NCI-H226 (cell line): ENCODE measurements around the gene ODC1.
A peak's percentile ranks its signal among the peaks of the same experiment; 100 is the strongest.

Source experiments
- DNase-seq: peaks from one replicate; pipeline ENCODE4 v3.0.0-alpha.2; 2015

ODC1 gene

GRCh38 chr2:10413503-10413902 is 34.6 kb downstream of the ODC1 start:
- DNase-seq: peak; percentile 75

GRCh38 chr2:10412380-10412779 is 35.7 kb downstream of the ODC1 start:
- peak; percentile 62 for DNase-seq

GRCh38 chr2:10411557-10411956 is 36.6 kb downstream of the ODC1 start:
- no peak for DNase-seq

- DNase-seq: no peak
Observed at GRCh38 chr2:10410823-10411437, 37.2 kb downstream of the ODC1 start.

- no peak for DNase-seq
Observed at GRCh38 chr2:10410001-10410822, 37.9 kb downstream of the ODC1 start.

- DNase-seq: peak; percentile 73
Observed at GRCh38 chr2:10408649-10409579, 39.2 kb downstream of the ODC1 start.

- DNase-seq: peak; percentile 99
Observed at GRCh38 chr2:10407841-10408648, 40.1 kb downstream of the ODC1 start.

- DNase-seq: no peak
Observed at GRCh38 chr2:10407432-10407831, 40.7 kb downstream of the ODC1 start.

- no peak for DNase-seq
Observed at GRCh38 chr2:10406491-10407188, 41.5 kb downstream of the ODC1 start.

- DNase-seq: no peak
Observed at GRCh38 chr2:10406016-10406415, 42.1 kb downstream of the ODC1 start.

- peak; percentile 98 for DNase-seq
Observed at GRCh38 chr2:10405448-10405847, 42.7 kb downstream of the ODC1 start.

GRCh38 chr2:10404324-10405143 is 43.6 kb downstream of the ODC1 start:
- no peak for DNase-seq

- DNase-seq: no peak
Observed at GRCh38 chr2:10402653-10403215, 45.4 kb downstream of the ODC1 start.

- peak; percentile 31 for DNase-seq
Observed at GRCh38 chr2:10402062-10402585, 46.0 kb downstream of the ODC1 start.

GRCh38 chr2:10400978-10401951 is 46.9 kb downstream of the ODC1 start:
- DNase-seq: no peak

GRCh38 chr2:10400568-10400977 is 47.6 kb downstream of the ODC1 start:
- no peak for DNase-seq

GRCh38 chr2:10400002-10400401 is 48.1 kb downstream of the ODC1 start:
- no peak for DNase-seq

- DNase-seq: no peak
Observed at GRCh38 chr2:10399358-10399757, 48.8 kb downstream of the ODC1 start.

GRCh38 chr2:10398496-10398895 is 49.6 kb downstream of the ODC1 start:
- no peak for DNase-seq
